Head of caudate nucleus (tissue), 42 donors: ENCODE data around the gene HMGXB4.

Source experiments
- DNase-seq, 42 donors: peaks; one replicate each; pipeline versions ENCODE4 v3.0.0 to v3.0.0-alpha.2; 2020 to 2021; ENCODE audit warnings: mixed read lengths in 7 of 42
- intact Hi-C: fragments of 100-400 bp; cut with DNase I; formaldehyde crosslinking; loops from one replicate; pipeline ENCODE4 v1.15.0; 2022

The HMGXB4 gene

DNA sequence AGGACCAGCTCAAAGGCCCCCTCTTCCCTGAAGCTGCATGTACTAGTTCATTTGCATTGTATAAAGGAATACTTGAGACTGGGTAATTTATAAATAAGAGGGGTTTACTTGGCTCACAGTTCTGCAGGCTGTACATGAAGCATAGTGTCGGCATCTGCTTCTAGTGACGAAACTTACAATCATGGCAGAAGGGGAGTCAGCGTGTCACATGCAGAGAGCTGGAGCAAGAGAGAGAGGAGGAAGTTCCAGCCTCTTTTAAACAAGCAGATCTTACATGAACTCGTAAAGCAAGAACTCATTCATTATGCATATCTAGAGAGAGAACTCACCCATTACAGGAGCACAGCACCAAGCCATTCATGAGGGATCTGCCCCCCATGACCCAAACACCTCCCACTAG, 7.1 kb upstream of the HMGXB4 start:
- intact Hi-C loops, result no loop called here
- no peak for DNase-seq

DNA sequence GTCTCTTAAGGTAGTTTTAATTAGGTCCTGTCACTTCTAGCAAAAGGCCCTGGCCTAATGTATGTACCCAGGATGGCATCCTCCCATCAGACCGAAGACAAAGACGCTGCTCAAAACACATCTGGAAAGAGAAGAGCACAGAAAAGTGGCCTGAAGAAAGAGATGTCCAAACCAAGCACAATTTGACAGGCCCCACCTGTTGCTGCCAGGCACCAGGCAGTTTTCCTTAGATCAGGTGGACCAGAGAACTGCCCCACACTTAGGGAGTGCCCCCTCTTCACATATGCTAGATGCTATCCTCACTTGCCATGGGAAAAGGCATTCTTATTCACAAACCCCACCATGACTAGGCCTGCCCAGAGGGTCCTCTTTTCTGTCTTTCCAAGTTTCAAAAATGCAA, 3.3 kb upstream of the HMGXB4 start:
- DNase-seq, result no peak

DNA sequence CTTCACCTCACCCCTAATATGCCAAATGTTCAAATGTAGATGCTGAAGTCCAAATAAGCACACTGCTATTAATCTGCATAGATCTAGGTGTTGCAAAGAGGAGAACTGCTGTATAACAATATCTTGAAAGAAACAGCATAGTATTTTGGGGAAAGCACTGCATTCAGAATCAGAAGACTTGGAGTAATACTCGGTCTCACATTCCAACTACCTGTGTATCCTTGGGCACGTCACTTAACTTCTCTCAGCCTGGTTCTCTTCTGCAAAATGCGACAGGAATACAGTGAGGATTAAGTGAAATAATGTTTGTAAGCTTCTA, 332 bp upstream of the HMGXB4 start:
- no peak for DNase-seq
- intact Hi-C loops, result loop anchor here (5.0 kb wide), 1 partner anchor 45 kb away; no protein-coding TSS in a partner anchor

More for the DNA sequence above, 3.3 kb upstream of the HMGXB4 start:
- intact Hi-C loops, result no loop called here

DNA sequence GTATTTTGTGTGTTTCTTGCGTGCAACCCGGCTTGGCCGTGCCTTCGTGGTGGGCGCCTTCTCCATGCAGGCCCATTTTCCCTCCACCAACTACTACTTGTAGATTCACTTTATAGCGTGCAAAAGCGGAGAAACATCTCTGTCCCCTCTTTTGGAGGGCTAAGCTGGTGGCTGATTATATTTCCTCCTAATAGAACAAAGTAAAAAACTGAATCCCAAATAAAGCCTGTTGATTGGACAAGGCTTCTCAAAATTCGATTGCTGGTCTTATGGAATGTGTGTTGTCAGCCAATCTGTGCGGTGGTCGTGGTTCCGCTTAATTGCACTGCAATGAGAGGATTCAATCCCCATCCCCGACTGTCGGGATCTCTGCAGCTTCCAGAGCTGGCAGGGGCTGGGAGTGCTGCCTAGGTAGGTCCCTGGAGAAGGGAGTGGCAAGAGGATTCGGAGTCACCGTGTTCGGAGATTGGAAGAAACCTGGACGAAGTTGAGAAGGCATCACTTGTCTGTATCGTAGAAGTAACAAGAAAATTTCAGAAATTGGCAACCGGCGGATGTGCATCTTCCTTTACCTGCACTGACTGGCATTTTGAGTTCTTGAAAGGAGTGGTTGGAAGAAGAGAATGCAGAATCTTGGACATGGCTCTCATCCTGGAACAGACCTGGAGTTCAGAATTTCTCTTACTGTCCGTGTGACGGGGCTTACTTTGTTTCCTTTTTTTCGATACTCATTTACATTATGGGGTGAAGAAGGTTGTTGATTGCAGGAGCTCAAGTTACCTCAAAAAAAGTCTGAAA, 1.1 kb downstream of the HMGXB4 start:
- intact Hi-C loops, result loop anchor here (5.0 kb wide), 1 partner anchor 44 kb away; no protein-coding TSS in a partner anchor
- DNase-seq, result peak in 21 of 42 donors; percentile 3 to 46 (median 21)

DNA sequence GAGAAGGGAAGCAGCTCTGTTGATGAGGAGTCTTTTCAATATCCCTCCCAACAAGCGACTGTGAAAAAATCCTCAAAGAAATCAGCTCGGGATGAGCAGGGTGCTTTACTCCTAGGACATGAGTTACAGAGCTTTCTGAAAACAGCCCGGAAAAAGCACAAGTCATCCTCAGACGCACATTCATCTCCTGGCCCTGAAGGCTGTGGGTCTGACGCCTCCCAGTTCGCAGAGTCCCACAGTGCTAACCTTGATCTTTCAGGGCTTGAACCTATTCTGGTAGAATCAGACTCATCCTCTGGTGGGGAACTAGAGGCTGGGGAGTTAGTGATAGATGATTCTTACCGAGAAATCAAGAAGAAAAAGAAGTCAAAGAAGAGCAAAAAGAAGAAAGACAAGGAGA, 7.7 kb downstream of the HMGXB4 start:
- no peak for DNase-seq
- intact Hi-C loops, result no loop called here

DNA sequence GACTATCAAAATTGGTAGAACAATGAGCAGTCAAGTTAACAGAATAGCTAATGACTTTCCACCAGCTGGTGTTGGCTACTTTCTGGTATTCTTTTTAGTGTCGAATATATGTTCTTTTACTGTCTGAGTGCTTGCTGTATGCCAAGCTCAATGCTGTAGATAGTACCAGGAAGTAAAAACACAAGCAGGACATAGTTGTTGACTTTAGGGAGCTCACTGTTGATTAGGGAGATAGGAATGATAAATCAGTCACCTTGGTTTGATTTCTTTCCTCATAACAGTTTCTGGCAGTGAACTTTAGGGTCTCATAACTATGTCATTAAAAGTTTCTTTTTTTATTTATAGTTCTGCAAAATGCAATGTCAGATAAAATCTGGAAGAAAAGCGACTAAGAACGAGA, 9.0 kb downstream of the HMGXB4 start:
- intact Hi-C loops, result no loop called here
- no peak for DNase-seq

DNA sequence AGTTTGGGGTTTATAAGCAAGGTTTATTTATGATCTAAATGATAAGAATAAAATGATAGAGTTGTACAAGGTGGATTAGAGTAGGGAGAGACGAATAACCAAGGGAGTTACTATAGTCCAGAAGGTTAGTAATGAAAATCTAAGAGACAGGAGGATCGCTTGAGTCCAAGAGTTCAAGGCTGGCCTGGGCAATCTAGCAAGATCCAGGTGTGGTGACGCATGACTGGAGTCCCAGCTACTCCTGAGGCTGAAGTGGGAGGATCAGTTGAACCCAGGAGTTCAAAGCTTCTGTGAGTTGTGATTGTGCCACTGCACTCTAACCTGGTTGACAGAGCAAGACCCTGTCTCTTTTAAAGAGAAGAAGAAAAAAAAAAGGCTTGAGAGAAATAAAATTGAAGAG, 12.3 kb downstream of the HMGXB4 start:
- intact Hi-C loops, result no loop called here

DNA sequence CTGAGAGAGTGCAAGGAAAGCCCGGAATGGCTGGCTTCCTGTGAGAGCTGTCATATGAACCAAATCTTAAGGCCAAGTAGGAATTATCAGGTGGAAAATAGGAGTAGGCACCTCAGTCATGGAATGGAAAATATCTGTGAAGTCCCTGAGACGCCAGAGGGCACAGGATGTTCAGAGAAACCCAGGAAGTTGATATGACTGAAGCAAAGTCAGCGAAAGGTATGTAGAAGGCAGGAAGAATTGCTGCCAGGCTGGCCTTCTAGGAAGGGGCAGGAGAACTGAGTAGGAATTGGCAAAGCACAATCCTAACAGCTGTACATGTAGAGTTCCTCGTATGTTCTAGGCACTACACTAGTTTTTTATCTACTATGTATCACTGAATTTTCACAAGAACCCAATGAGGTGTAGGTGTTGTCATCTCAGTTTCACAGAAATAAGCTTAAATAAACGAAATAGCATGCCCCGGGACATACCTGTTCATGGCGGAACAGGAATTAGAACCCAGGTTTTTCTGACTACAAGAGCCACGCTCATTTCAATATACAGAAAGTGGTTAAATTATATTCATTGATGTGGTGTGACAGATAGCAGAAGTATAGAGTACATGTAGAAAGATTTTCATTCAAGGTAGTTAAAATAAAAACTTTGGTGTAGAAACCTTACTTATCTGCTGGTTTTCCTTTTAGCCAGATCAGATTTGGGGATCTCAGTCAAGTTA, 17.0 kb downstream of the HMGXB4 start:
- intact Hi-C loops, result no loop called here
- DNase-seq, result no peak

More for the DNA sequence above, 12.3 kb downstream of the HMGXB4 start:
- DNase-seq, result no peak

DNA sequence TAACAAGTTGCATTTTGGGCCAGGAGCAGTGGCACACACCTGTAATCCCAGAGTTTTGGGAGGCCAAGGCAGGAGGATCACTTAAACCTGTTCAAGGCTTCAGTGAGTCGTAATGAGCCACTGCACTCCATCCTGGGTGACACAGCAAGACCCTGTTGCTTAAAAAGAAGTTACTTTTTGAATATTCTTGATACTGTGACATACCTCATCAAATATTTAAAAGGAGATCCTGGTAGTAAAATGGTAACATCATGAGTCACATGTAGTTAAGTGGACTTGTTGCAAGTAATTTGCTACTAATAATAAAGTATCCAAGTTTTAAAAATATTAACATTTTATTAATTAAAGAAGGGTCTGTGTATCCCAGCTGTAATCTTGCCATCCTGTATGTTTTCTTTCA, 18.3 kb downstream of the HMGXB4 start:
- intact Hi-C loops, result no loop called here

DNA sequence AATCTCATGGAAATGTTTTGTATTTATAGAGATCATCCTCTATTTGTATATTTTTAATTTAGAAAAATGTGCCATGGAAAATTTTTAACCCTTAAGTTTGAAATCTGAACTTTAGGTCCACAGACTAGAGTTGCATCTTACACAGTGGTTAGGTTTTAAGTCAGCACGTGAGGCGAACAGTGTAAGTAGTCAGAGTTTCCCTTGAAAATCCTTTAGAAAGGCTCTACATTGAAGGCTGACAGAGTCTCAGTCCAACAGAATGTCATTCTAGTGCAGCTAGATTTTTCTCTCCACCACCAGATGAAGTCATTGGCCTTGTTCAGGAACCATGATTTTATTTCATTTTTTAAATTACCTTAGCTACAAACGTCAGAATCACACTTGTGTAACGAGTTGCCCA, 18.7 kb downstream of the HMGXB4 start:
- intact Hi-C loops, result no loop called here
- no peak for DNase-seq

More for the DNA sequence above, 18.3 kb downstream of the HMGXB4 start:
- no peak for DNase-seq

DNA sequence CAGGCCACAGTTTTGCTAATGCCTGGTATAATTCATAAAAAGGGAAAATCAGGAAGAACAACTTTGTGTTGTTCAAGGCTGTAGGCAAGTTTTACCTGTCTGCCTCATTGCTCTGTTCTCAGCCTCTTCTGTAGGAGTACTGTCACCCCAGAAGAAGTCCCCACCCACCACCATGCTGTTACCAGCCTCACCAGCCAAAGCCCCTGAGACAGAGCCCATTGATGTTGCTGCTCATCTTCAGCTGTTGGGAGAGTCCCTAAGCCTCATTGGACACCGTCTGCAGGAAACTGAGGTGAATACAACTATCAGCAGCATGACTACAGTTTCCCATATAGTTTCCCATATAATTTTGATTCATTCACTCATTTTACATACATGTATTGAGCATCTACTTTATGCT, 30.8 kb downstream of the HMGXB4 start:
- intact Hi-C loops, result no loop called here
- no peak for DNase-seq

DNA sequence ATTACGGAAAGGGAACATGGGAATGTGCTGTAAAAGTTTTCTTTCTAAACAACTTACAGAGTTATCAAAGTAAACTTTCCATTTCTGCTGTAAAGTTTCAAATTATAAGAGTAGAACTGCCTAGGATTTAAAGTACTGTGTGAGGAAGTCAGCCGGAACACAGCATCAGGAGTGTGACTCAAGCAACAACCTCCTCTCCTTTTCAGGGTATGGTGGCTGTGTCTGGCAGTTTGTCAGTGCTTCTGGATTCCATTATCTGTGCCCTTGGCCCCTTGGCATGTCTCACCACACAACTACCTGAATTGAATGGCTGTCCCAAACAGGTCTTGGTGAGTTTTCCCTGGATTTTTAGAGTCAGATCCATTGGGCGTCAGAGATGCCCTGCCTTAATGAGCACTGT, 35.5 kb downstream of the HMGXB4 start:
- no peak for DNase-seq
- intact Hi-C loops, result no loop called here

DNA sequence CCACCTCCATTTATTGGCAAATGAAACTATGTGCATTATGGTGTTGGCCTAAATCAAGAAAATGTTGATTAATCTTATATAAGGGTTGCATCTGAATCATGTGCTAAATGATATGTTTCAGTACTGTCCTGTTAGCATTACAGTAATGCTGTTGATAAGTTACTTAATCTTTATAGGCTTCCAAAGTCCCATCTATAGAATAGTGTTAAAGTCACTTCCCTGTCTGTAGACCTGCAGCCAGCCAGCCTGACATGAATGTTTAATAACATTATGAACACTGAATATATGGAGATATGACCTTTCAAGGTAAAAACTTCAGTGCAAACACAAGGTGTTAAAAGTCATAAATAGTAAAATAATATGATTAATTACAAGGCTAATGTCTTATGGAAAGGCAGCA, 38.8 kb downstream of the HMGXB4 start:
- no peak for DNase-seq
- intact Hi-C loops, result no loop called here

DNA sequence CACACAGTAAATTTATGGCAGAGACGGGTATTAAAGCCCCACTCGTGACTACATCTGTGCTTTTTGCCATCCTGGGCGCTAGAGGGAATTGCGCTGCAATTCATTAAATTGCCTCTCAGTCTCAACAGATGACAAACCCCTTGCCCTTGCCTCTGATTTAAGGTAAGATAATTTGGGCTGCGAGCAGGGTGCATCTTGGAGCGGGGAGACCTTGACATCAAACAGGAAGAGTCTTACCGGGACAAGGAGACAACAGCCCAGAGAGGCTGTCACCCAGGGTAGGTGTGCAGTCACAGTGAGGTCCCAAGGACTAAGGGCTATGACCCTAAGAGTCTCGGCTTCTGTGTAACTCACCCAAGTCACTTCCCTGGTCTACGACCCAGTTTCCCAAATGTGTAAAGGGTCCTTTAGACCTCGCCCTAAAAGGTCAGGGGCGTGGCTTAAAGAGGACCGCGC, 42.0 kb downstream of the HMGXB4 start:
- peak in 20 of 42 donors; percentile 8 to 56 (median 34) for DNase-seq
- intact Hi-C loops, result no loop called here

DNA sequence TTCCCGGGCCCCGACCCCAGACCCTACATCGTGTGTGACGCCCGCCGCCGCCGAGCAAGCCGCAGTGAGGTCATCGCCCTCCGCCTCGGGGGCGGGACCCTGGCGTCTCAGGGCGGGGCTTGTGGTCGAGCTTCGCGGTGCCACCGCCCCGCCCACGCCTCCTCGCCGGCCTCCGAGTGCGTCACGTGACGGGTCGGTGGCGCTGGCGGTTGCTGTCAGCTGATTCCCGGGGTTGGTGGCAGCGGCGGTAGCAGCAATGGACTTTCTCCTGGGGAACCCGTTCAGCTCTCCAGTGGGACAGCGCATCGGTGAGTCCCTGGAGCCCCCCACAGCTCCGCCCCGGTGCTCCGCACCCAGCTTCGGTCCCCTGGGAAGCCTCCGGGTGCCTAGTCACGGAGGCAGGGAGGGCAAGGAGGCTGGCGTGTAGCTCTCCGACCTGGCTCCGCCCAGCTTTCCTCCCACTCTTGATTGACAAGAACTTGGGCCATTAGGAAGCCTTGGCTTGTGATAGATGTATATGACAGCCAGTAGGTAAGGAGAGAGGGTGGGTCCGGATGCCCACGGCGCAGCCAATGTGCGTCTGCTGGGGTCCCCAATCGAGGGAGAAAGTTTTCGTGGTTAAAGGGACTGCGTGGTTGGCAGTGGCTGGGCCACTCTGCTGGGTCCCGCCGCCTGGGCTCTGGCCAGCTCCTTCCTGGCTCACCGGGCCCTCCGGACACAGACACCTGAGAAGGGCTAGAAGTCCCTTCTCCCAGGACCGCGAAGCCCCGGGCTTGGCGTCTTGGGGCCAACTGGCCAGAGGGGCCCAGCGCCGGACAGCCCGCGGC, 42.6 kb downstream of the HMGXB4 start, which contains the start of gene TOM1:
TSS of gene TOM1 (plus strand) at position 222 of the 827 bp plus-strand sequence. CDS start at position 257, 35 bp downstream.
- DNase-seq, result peak; percentile 93 to 99 (median 97)
- intact Hi-C loops, result loop anchor here (5.0 kb wide), 1 partner anchor 43 kb away; the partner anchor contains the start of gene HMGXB4

DNA sequence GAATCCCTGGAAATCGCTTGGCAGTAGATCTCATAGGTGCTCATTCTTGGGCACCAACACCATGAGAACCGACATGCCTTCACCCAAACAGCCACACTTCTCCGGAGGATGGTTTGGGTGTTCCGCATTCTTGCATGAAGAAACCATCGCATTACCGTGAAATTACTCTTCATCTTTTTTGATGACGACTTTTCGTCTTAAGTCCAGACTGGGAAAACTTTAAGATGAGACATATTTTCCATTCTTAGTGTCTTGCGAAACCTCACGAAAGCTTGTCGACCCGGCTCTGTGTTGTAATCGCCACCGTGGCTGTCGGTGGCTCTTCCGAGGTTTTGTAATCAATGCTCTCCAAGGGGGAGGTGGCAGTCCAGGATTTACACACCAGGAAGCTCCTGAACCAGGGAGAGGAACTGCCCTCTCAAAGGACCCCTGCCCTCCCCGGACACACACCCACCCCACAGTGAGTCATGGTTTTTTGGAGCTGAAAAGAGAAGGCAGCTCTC, 44.1 kb downstream of the HMGXB4 start:
- intact Hi-C loops, result loop anchor here (5.0 kb wide), 1 partner anchor 44 kb away; the partner anchor contains the start of gene HMGXB4
- DNase-seq, result peak in 7 of 42 donors; percentile 13 to 59 (median 26)

DNA sequence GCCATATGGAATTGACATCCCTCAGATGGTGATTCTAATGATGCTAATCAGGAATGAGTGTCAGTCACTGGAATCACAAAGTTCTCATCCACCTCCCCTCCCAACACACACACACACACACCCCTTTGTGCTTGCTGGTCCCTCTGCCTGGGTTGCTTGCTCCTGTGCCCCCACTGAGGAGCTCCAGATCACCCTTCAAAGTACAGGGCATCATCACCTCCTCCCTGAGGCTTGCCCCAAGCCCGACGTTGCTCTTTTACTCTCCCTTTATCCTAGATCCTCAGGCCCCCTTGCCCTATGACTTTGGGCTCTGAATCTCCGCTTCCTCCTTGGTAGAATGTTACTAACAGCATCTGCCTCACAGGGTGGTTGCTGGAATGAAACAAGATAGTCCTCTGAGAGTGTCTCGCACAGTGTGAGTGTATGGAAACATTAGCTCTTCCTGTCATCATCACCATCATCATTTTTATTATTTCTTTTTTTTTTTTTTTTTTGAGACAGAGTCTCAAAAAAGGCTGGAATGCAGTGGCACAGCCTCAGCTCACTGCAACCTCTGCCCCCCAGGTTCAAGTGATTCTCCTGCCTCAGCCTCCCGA, 45.8 kb downstream of the HMGXB4 start:
- no peak for DNase-seq

DNA sequence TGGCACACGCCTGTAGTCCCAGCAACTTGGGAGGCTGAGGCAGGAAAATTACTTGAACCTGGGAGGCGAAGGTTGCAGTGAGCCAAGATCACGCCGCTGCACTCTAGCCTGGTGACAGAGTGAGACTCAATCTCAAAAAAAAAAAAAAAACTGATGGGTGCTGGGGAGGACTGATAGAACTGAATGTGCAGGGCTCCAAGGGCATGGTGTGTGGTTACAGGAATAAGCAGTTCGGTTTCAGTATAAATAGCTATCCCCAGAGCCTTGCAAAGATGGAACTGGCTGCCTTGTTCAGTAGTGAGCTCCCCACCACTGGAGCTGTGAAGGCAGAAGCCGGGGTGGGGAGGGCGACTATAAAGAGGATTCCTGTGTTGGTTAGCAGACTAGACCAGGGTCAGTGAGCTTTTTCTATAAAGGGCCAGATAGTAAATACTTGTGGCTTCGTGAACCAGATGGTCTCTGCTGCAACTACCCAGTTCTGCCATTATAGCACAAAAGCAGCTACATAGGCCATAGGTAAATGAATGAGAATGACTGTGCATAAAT, 48.3 kb downstream of the HMGXB4 start:
- intact Hi-C loops, result no loop called here
- DNase-seq, result peak in 2 of 42 donors; percentile 9 to 24

More for the DNA sequence above, 45.8 kb downstream of the HMGXB4 start:
- intact Hi-C loops, result loop anchor here (5.0 kb wide), 1 partner anchor 46 kb away; the partner anchor contains the start of gene HMGXB4
